GM19438 (cell line): ENCODE data around the gene ZNF275.

Source experiments
- ATAC-seq: cut with Tn5 transposase; IDR thresholded peaks from one replicate; pipeline ENCODE4 v1.9.1; 2021; ENCODE audit warnings: low read depth; ENCODE audit not compliant: unreplicated experiment

ZNF275 gene

DNA sequence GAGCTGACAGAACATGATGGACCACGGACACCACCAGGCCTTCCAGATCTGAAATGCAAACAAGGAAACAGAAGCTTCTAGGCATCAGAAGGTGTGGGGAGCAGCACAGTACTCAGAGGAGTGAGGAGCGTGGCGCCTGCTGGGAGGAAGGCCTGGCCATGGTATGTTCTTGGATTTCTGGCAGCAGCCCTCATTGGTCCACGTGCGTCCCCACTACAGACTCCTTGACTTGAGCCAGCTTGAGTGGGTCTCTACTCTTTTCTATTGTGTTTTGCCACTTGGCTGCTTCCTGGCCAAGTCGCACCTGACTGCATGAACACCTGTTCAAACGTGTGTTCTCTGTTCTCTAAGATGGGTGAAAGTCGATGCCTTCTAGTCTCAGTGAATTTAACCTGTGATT, 18.0 kb downstream of the ZNF275 start:
- no peak for ATAC-seq

DNA sequence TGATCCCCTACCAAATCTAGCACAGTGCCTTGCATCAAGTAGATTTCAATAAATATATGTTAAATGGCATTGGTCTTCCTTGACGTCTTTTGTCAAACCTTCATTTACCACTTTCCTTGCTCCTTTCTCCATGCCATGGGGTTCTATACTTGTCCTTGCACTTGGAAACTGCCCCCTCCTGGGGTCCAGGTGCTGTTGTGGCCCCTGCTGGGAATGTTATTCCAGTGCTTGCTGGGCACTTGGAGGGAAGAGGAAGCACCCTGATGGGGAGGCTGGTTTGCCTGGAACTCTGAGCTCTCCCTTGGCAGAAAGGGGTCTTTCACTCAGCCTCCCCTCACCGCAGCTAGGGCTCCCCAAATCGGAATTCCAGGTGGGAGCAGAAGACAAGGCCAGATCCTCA, 18.9 kb downstream of the ZNF275 start:
- ATAC-seq: no peak

DNA sequence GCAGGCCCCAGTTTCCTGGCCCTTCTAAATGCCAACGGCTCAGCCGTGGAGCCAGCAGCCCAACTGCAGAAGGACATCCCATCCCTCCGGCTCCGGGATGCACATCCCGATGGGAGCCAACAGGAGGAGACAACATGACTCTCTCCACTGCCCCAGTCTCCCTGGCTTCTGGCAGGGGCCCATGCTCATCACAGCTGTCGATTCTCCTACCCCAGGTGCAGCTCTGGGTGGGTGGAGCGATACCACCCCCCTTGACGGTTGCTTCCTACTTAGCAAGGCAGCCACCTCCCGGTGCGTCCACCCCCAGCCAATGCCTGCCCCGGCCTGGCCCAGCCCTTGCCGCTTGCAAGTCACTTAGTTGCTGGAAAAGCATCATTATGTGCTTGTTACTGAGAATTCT, 19.5 kb downstream of the ZNF275 start:
- no peak for ATAC-seq

DNA sequence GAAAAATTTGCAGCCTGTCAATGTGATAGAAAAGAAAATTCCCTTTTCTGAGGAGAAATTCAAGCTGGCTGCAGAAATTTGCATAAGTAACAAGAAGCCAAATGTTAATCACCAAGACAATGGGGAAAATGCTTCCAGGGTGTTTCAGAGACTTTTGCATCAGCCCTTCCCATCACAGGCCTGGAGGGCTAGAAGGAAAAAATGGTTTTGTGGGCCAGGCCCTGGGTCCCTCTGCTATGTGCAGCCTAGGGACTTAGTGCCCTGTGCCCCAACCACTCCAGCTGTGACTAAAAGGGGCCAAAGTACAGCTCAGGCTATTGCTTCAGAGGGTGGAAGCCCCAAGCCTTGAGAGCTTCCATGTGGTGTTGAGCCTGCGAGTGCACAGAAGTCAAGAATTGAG, 23.9 kb downstream of the ZNF275 start:
- no peak for ATAC-seq

DNA sequence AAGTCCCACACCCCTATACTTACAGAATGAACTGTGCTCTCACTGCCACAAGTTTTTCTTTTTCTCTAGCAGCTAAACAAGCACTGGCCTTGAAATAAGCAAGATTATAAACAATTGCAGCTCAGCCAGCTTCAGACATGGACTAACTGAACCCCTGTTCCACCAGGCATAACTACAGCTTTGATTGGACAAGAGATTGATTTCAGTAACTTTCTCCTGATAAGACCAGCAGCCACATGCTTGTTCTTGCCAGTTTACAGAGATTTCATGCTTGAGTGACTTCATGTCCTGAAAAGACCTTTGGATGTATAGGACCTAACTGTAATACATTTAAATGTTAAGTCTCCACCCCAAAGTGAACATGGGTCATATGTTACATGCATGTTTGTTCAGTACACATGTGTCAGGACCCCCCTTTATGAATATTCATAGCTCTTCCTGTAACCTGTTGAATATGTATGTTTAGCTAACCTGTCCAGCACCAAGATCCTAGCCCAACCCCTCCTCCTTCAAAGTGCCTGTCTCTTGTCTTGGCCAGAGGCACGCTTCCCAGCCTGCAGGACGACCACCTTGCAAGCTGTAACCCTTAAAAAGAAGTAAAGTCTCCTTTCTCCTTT, 27.9 kb downstream of the ZNF275 start:
- ATAC-seq: no peak

DNA sequence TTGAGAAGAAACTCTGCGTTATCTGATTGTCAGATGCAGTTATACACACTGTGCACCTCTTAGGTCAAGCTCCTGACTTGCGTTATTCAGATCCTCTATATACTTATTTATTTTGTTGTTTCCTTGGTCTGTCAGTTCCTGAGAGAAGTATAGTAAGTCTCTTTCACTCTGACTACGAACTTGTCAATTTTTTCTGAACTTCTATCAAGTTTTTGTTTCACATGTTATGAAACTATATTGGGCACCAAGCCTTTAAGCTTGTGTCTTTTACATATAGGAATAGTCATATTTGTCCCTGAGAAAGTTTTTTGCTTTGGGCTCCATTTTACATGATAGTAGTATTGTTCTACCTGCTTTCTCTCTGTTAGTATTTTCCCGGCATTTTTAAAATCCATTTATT, 31.7 kb downstream of the ZNF275 start:
- no peak for ATAC-seq

DNA sequence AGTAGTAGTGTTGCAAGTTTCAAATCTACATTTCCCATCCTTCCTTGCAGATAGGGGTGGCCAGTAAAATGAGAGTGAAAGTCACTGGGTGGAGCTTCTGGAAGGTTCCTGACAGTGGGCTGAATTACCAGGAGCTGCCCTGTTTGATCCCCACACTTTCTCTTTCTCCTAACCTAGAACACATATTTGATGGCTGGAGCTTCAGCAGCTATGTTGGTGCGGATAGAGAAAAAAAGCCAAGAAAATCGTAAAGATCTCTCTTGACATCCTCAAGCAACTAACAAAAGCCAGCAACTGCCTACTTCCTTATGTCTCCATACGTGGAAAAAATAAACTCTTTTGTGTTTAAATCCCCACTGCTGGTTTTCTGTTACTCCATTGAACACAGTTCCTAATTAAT, 32.2 kb downstream of the ZNF275 start:
- no peak for ATAC-seq

DNA sequence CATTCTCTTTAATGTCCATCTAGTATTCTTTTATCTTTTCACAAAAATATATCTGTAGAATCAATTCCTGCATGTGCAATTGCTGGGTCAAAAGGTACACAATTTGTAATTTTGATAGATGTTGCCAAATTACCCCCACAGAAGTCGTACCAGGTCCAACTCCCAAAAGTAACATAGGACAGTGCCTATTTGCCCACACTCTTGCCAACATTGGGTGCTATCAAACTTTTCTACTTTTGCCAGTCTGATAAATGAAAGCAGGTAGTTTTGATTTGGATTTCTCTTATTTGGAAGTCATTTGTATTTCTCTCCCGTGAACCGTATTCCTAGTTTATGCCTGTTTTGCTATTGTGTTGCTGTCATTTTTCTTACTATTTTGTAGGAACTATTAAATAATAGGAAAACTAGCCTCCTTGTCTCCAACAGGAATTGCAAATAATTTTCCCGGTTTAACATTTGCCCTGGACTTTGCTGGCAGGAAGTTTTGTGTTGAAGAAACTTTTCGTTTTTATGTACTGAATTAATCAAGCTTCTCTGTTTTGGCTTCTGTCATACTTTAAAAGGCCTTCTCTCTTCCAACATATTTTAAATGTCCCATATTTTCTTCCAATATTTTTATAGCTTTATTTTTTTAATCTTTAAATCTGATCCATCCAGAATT, 33.1 kb downstream of the ZNF275 start:
- ATAC-seq: no peak

DNA sequence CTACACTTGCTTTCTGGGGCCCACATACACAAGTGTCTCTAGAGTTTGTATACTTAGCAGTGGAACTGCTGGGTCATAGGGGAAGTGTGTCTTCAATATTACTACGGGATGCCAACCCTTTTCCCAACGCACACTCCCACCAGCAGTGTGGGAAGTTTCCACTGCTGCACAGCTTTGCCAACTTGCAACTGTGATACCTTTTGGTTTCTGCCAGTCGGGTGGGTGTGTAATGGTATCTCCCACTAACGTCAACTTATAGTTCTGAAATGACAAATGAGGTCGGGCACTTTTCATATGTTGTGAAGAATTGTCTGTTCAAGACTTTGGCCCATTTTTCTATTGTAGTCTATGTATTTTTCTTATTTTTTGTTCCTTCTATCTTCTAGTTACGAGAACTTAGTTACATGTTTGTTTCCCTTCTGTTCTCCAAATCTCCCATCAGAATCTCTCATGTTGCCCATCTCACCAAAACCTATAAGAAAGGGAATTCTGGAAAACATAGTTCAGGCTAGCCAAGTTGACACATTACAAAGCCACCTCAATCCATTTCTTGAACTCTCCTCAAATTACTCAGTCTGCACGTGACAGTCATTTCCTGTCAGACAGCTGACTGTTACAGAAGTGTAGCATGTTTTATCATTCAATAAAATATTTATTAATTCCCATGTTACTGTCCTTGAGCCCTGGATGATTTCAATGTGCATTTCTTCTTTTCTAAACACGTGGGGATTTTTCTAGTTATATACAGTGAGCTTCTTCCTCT, 36.5 kb downstream of the ZNF275 start:
- ATAC-seq: no peak

DNA sequence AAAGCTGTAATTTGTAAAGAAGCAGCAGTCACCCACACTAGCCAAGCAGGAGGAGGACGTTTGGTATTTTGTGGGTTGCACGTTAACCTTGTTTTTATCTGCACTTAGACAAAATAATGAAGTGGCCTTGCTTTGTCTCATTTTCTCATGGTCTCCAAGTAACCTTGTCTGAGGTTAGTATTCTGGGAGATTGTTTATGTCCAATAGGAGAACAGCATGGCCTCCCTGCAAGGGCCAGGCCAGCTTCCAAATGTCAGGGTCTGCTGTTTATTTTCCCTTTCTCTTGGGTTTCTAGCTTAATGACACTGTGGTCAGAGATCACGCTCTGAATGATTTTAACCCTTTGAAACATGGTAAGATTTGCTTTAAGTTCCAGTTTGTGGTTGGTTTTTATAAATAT, 37.3 kb downstream of the ZNF275 start:
- ATAC-seq: no peak

DNA sequence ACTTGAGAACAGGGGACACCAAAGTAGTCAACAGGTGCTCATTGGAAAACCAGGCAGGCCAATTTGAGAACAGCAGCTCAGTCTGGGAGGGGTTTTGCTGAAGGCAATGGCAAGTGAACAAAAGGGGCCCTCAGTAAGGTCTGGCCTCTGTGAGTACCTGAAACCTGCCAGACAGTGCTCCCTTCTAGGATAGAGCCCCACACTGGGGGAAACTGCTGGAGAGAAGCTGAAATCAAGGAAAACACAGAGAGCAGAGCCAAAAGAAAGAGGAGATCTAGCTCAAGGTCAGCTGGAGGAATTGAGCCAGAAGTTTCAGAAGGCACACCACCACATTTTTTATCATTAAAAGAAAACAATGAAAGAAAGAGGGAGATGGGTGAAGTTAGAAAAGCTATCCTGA, 39.0 kb downstream of the ZNF275 start:
- ATAC-seq: no peak

DNA sequence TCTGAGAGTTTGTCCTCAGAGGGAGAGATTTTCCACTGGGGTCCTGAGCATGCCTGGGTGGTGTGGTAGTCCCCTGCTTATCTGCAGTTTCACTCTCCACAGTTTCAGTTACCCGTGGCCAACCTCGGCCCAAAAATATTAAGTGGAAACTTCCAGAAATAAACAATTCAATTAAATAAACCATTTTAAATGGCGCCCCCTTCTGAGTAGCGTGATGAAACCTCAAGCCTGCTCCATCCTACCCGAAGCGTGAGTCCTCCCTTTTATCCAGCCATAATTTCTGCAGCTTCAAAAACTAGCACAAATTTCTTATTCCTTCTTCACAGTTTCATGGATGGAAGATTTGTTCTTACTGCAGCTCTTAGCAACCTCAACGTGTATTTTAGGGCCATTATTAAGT, 40.5 kb downstream of the ZNF275 start:
- no peak for ATAC-seq

DNA sequence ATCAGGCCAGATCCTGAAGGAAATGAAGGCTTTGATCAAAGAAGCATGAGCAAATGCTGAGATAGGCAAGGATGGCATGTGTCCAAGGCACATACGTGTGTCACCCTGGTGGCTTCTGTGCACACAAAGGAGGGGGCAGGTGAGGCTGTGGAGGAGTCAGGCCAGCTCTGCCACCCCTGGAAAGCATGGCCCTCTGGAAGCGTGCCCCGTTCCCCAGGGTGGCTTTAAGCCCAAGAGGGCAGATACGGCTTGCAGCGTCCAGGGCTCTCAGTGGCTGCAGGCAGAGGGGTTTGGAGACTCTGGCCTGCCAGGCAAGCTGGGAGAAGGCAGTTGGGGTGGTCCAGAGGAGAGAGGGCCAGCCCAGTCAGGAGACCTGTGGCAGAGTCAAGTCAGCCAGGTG, 41.6 kb downstream of the ZNF275 start:
- no peak for ATAC-seq

DNA sequence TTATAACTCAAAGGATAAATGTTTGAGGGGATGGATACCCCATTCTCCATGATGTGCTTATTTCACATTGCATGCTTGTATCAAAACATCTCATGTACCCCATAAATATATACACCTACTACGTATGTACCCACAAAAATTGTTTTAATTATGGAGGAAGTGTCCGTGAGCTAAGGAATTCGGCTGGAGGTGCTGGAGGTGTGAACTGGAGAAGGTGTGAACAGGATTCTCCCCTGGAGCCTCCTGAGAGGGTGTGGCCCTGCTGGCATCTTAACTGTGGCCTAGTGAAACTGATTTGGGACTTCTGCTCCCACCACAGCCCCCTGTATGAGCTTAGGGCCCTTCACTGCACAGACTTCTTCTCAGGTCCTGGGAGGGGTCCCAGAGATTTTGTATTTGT, 43.8 kb downstream of the ZNF275 start:
- ATAC-seq: no peak

DNA sequence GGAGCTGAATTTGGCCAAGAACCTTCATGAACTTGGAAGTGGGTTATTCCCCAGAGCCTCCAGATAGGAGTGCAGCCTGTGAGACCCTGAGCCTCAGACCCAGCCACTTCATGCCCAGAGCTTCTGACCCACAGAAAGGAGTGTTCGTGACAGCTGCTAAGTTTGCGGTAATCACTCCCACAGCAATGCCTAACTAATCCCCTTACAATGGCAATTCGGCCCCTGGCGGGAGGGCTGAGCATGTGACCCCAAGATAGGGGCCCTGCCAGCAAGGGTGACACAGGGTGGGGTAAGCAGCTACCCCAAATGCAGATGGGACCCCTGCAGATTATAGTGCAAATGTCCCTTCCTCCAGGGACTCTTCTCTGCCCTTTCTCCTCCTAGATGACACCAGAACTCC, 44.7 kb downstream of the ZNF275 start:
- no peak for ATAC-seq

DNA sequence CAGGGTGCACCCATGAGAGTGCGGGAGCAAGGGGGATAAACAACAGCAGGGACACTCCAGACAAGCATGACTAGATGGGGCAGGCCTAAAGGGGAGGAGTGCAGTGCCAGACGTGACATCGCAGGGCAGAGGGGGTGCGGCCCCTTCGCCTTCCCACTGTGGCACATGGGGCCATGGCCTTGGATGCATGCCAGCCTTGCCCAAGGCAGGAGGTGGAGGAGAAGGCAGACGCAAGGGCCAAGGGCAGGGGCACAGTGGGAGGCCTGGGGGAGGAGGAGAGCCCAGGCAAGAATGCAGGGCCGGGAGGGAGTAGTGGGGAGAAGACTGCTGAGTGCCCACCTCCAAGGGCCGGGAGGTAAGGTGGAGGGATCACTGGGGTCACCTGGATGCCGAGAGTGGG, 45.6 kb downstream of the ZNF275 start:
- no peak for ATAC-seq

DNA sequence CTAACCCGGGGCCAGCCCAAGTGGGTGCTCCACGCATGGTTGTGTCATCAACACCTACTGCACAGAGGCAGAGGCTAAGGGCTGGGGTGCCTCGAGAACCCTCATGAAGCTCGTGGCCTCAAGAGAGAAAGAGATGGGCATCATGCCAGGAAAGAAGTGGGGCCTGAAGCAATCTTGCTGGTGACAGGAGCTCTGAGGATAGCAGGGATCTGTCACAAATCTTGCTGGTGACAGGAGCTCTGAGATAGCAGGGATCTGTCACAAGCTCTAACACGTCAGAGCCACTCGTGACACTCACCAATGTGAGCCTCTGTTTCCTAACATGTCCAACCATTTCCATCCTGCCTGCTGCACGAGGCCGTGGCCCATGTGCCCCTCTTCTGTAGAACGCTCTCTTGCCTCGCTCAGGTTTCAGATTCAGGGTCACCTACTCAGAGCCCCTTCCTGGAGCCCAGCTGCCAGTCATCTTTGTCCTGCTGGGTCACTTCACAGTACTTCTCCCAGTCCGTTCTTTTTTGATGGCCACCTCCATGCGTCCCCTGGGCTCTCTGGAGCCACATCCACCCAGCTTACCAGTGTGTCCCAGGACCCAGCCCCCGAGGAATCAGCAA, 46.1 kb downstream of the ZNF275 start:
- no peak for ATAC-seq

DNA sequence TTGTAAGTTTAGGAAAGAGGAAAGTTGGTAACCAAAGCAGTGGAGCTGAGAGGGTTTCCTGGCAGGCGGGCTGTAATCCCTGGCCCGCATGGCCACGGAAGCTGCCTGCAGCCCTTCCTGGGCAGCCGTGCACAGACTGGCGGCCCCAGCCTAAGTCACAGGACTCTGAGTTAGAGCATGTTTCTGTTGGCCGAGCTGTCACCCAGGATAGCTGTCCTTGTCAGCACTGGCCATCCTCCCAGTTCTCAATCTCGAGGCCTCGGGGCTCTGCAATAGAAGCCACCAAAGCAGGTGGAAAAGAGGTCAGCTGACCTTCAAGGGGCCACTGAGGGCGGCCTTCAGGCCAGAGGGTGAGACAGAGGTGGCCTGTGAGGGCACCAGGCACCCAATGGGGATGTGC, 46.7 kb downstream of the ZNF275 start:
- ATAC-seq: no peak

DNA sequence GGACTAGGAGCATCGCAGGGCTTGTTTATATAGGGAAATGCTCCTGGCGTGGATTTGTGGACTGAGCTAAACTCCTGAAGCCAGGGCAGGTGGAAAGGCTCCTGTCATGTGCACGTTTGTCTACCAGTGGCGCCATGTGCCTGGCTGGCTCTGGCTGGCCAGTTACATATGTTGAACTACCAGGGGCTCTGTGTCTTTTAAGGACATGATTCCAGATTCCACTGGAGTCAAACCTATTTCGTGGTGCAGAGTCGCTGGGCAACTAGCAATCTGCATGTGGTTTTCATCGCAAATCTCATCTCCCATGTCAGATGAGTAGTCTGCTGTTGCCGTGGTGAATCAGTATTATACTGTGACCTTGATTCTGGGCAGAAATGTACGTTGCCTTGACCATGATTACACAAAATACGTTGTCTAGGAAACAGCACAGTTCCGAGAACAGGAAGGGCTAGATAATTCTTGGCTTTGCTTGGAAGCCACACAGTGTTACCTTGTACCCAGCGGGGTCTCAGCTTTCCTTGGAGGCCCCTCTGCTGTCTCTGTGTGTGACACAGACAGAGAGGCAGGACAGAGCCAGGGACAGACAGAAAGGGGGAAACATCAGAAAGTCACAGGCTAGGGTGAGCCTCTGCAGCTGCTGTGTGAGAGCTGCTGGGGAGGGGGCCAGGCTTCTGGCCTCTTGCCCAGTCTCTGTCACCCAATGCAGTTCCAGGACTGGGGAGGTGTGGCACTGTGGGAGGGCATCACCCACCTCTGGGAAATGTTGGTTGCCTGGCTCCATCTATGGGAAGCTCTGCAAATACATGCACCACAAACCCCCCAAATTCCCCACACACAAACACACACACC, 48.0 kb downstream of the ZNF275 start:
- no peak for ATAC-seq

DNA sequence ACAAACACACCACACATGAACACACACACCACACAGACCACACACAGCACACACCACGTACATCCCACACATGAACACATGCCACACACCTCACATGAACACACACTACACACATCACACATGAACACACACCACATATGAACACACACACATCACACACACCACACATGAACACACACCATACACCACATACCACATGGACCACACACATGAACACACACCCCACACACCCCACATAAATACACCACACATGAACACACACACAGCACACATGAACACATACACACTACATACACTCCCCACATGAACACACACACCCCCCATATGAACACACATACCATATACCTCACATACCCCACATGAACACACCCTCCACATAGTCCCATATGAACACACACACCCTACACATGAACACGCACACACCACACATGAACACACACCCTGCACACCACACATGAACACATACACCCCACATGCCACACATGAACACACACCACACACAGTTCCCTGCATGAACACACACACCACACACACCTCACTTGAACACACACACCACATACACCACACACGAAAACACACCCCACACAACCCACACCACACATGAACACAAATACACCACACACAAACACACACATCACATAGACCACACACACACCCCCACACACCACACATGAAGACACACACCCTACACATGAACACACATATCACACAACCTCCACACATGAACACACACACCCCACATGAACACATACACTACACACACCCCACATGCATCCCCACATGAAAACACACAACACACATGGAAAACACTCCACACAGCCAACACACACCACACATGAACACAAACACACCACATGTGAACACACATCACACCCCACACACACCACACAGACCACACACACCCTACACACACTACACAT, 48.9 kb downstream of the ZNF275 start:
- no peak for ATAC-seq
